HG02973 (cell line): ENCODE measurements around the gene RNF26.

Source experiments
- ATAC-seq: cut with Tn5 transposase; IDR thresholded peaks from one replicate; pipeline ENCODE4 v1.9.1; 2021; ENCODE audit warnings: moderate library complexity; ENCODE audit not compliant: unreplicated experiment

RNF26 gene

GRCh38 chr11:119334174-119334930 lies at the start of gene RNF26:
Gene RNF26, plus strand, starts transcription at chr11:119334527. Its CDS starts 596 bp downstream, at chr11:119335123.
- ATAC-seq = peak; percentile 87

- ATAC-seq = no peak
These were observed 48.9 kb upstream of the RNF26 start for GRCh38 chr11:119285431-119285830.

GRCh38 chr11:119288219-119288618 lies 46.1 kb upstream of the RNF26 start:
- no peak for ATAC-seq

GRCh38 chr11:119290894-119291497 lies 43.3 kb upstream of the RNF26 start:
- ATAC-seq = no peak

- no peak for ATAC-seq
These were observed 40.9 kb upstream of the RNF26 start for GRCh38 chr11:119293461-119293860.

- no peak for ATAC-seq
These were observed 39.1 kb upstream of the RNF26 start for GRCh38 chr11:119295178-119295577.

GRCh38 chr11:119297938-119298337 lies 36.4 kb upstream of the RNF26 start:
- ATAC-seq = no peak

- no peak for ATAC-seq
These were observed 35.6 kb upstream of the RNF26 start for GRCh38 chr11:119298726-119299125.

- no peak for ATAC-seq
These were observed 34.9 kb upstream of the RNF26 start for GRCh38 chr11:119299416-119299815.

- ATAC-seq = no peak
These were observed 33.9 kb upstream of the RNF26 start for GRCh38 chr11:119300198-119300964.

GRCh38 chr11:119303227-119303718 lies 31.1 kb upstream of the RNF26 start:
- no peak for ATAC-seq

GRCh38 chr11:119305556-119306372 lies 28.6 kb upstream of the RNF26 start:
- ATAC-seq = no peak

- no peak for ATAC-seq
These were observed 27.9 kb upstream of the RNF26 start for GRCh38 chr11:119306373-119306890.

- ATAC-seq = no peak
These were observed 27.1 kb upstream of the RNF26 start for GRCh38 chr11:119307219-119307618.

GRCh38 chr11:119307974-119308373 lies 26.4 kb upstream of the RNF26 start:
- ATAC-seq = no peak

- no peak for ATAC-seq
These were observed 24.9 kb upstream of the RNF26 start for GRCh38 chr11:119309411-119309810.

GRCh38 chr11:119309953-119310681 lies 24.2 kb upstream of the RNF26 start:
- no peak for ATAC-seq

- no peak for ATAC-seq
These were observed 23.7 kb upstream of the RNF26 start for GRCh38 chr11:119310682-119311052.

GRCh38 chr11:119314726-119315125 lies 19.6 kb upstream of the RNF26 start:
- ATAC-seq = no peak
